Panc1 (cell line): ENCODE data around the gene CCDC9B.

ENCODE experiments used
- CTCF ChIP-seq: fragments of 450-650 bp; IDR thresholded peaks from 2 replicates; pipeline ENCODE4 v1.5.1; 2017; ENCODE audit warnings: mild to moderate bottlenecking
- POLR2AphosphoS5 ChIP-seq: IDR thresholded peaks from 2 replicates; pipeline ENCODE4 v1.6.1; 2012; ENCODE audit warnings: mild to moderate bottlenecking, low read depth, low read length, moderate library complexity
- REST ChIP-seq, 2 experiments: IDR thresholded peaks; 2 replicates each; pipeline ENCODE4 v1.6.1; 2011 to 2012; ENCODE audit warnings: low read depth in 2 of 2, control low read depth in 1 of 2, low read length in 1 of 2, mild to moderate bottlenecking in 1 of 2, moderate library complexity in 1 of 2; ENCODE audit not compliant: insufficient read depth in 1 of 2
- SIN3A ChIP-seq: IDR thresholded peaks from 2 replicates; pipeline ENCODE4 v1.6.1; 2012; ENCODE audit warnings: low read depth, mild to moderate bottlenecking, low read length, moderate library complexity, borderline replicate concordance; ENCODE audit not compliant: insufficient read depth
- TCF7L2 ChIP-seq: IDR thresholded peaks from 2 replicates; pipeline ENCODE4 v1.6.1; 2011; ENCODE audit warnings: mild to moderate bottlenecking, low read depth, low read length, inconsistent platforms

- TF ChIP-seq POLR2AphosphoS5 (no peak), CTCF (no peak), SIN3A (no peak), TCF7L2 (no peak), REST (IDR thresholded peaks at IDR 0.05; ENCODE audit: insufficient read depth in 1 of 2, low read depth in 2 of 2, low read length in 1 of 2) (no peak)
Measured at GRCh38 chr15:40322531-40323238, 18.1 kb downstream of the CCDC9B start.
